ENCODE results near the gene BCL2.

Gene BCL2

DNA sequence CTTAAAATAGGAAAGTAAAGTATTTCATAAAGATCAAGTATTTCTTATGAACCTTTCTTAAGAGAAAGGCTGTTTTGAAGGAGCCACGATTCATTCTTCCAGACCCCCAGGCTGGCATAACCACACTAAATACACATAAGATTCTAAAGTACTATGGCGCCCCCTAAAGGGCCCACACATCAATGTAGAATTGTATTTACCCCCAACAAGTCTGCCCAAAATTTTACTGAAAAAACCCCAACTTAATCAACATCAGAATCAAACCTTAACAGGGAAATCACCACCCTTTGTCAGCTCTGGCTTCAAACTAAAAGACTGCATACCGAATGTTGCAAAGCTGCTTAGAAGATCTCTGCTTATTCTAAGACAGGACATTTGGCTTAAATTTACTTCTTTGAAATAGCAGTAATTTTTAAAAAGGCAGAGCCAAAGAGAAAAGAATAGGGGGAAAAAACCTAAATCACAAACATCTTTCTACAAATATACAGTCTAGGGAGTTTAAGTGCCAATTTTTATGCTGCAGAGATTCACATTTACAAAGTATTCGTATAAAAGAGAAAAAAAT lies 20.4 kb upstream of the BCL2 start:
- H3K36me3 ChIP-seq = peaks cover 78 to 100% (median 87%) of the 10 kb centered on the region in 11 experiments
- no peaks in the 10 kb centered on the region; a peak in 1 of 20 replicates for H3K4me1 ChIP-seq
- no peak overlapping the region for H3K4me3 ChIP-seq
- H3K4me2 ChIP-seq = no peak overlapping the region
- no peak overlapping the region for H3K27ac ChIP-seq
- no peak for TF ChIP-seq Cebpa-rat (IDR thresholded peaks at IDR 0.05)
- no peaks in the 10 kb centered on the region for H3K9me3 ChIP-seq (replicated peaks in 1 of 11)
- no peak overlapping the region for H3K9ac ChIP-seq
- H3K27me3 ChIP-seq = no peaks in the 10 kb centered on the region
- H4K20me1 ChIP-seq = peaks cover 0 to 10% (median 0%) of the 10 kb centered on the region in 11 experiments; a peak in 1 of 22 replicates

DNA sequence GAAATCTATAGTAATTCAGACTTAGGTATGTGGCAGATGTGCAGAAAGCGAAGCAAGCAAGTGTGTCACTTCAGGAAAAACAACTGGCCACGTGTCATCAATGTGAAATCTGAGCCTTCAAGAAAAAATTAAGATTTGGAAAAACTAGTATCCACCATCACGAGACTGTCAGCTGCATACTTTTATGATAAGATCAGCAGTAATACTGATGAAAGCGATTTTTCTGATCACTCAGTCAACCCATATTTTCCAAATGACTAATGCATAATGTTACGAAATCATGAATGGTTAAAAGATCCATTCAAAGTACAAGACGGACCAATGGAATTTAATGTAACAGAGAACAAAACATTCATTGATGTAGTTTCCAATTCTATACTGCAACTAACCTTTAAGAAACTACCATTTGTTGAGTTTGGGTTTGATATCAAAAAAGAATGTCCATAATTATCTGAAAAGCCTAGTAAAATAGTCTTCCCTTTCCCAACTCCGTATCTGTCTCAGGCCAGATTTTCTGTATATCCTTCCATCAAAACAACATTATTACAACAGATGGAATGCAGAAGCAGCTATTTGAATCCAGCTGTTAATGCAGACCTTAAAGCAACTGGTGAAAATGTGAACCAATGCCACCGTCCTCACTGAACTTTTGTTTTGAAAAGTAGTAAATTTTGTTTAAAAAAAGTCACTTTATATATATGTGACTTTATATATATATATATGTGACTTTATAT lies 17.0 kb upstream of the BCL2 start:
- Histone ChIP-seq H4K20me1 (no peaks in the 10 kb centered on the region), H3K4me1 (no peaks in the 10 kb centered on the region), H3K27ac (no peak overlapping the region), H3K9ac (no peak overlapping the region), H3K4me3 (no peak overlapping the region), H3K36me3 (peaks cover 77 to 100% (median 87%) of the 10 kb centered on the region in 11 experiments), H3K9me3 (replicated peaks in 1 of 11) (no peaks in the 10 kb centered on the region), H3K4me2 (no peak overlapping the region), H3K27me3 (no peaks in the 10 kb centered on the region)
- TF ChIP-seq Cebpa-rat (IDR thresholded peaks at IDR 0.05) = peak in 1 of 11 experiments; percentile 38; a peak in 1 of 22 replicates

DNA sequence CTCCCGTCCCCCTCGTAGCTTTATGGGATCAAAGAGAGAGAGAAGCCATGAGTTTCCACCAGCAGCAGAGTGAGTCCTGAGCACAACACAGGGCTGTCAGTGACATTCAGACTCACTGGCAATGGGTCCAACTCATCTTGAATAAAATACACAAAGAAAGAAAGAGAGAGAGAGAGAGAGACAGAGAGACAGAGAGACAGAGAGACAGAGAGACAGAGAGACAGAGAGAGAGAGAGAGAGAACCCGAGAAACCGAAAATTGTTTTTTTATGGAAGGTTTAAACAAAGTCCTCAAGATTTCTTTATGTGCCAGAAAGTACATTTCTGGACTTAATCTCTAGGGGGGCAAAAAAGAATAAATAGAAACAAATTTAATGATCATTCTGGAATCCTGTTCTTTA lies 11.5 kb upstream of the BCL2 start:
- no peaks in the 10 kb centered on the region for H3K27me3 ChIP-seq
- no peaks in the 10 kb centered on the region for H3K9me3 ChIP-seq (replicated peaks in 1 of 11)
- no peaks in the 10 kb centered on the region for H4K20me1 ChIP-seq
- no peak overlapping the region for H3K9ac ChIP-seq
- no peak for TF ChIP-seq Cebpa-rat (IDR thresholded peaks at IDR 0.05)
- H3K4me3 ChIP-seq = no peak overlapping the region
- H3K36me3 ChIP-seq = peaks cover 49 to 72% (median 62%) of the 10 kb centered on the region in 11 experiments
- H3K27ac ChIP-seq = no peak overlapping the region
- H3K4me2 ChIP-seq = no peak overlapping the region
- no peaks in the 10 kb centered on the region for H3K4me1 ChIP-seq

DNA sequence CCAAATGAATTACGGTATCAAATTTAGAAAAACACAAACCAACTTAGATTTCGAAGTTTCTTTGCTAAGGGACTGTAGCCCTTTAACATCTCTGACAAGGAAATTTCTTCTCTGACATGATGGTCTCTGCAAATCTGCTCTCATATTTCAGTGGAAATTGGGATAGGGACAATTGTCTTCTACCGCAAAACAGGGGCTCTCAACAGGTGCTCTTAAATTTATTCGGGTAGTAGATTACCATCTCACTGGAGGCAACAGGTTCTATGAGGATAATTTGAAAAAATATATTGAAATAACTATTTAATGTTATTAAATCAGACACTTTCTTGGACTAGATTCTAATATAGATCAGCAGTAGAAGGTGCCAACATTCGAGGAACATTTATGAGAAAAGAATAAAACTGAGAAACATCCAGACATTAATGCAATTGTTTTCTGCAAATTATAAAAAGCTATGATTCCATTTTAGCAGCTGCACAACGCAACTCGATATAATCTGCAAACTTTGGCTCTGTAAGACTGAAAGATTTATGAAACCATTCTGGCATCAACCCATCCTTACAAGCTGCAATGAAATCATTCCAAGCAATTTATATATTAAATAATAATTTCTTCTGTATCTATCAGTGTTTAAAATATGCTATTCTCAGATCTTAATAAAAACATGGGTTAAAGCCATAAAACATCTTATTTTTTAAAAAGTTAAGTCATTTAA lies 10.0 kb upstream of the BCL2 start:
- H3K36me3 ChIP-seq = peaks cover 34 to 56% (median 48%) of the 10 kb centered on the region in 11 experiments
- no peak overlapping the region for H3K4me3 ChIP-seq
- H4K20me1 ChIP-seq = no peaks in the 10 kb centered on the region
- TF ChIP-seq Cebpa-rat (IDR thresholded peaks at IDR 0.05) = no peak
- no peaks in the 10 kb centered on the region for H3K4me1 ChIP-seq
- no peak overlapping the region for H3K4me2 ChIP-seq
- no peaks in the 10 kb centered on the region for H3K27me3 ChIP-seq
- no peak overlapping the region for H3K27ac ChIP-seq
- H3K9ac ChIP-seq = no peak overlapping the region
- H3K9me3 ChIP-seq (replicated peaks in 1 of 11) = no peaks in the 10 kb centered on the region

DNA sequence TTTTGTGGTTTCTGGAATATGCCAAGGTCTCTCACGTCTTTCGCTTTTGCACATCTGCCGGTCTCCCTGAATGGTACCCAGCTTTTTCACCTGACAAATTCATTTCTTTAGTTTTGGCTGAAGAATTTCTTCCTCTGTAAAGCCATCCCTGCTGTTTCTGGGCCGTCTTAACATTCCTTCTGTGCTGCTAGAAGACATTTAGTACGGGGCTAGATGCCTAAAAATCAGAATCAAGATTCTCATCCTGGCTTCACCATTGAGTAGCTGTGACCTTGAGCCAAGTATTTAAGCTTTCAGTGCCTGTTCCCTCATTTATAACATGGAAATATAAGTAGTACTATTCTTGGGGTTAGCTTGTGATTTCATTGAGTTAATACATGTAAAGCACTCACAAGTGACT lies 6.4 kb upstream of the BCL2 start:
- TF ChIP-seq Cebpa-rat (IDR thresholded peaks at IDR 0.05) = no peak
- Histone ChIP-seq H3K4me1 (peaks cover 19 to 21% (median 20%) of the 10 kb centered on the region in 10 experiments), H3K27me3 (no peaks in the 10 kb centered on the region), H3K4me3 (no peak overlapping the region), H3K4me2 (no peak overlapping the region), H3K9me3 (replicated peaks in 1 of 11) (no peaks in the 10 kb centered on the region), H3K27ac (no peak overlapping the region), H3K9ac (no peak overlapping the region), H4K20me1 (no peaks in the 10 kb centered on the region), H3K36me3 (peaks cover 3 to 21% (median 15%) of the 10 kb centered on the region in 11 experiments; a peak in 21 of 22 replicates)

DNA sequence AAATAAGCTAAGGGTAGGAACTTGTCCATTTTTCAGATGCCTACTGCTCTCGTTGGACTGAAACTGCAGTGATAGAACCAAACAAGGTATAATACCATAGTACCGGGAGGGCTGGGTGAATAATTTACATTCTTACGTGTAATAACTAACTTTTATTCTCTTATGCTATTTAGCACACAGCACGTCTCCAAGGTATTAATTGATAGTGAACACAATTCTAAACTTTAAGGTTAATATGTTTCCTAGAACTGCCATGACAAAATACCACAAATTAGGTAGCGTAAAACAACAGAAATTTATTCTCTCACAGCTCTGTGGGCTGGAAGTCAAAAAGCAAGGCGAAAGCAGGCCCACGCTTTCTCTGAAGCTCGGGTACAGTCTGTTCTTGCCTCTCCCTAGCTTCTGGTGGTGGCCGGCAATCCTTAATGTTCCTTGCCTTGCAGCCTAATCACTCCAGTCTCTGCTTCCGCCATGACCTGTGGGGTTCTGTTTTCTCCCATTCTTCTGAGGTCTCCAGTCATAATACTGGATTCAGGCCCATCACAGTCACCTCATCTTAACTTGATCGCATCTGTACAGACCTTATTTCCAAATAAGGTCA lies 5.6 kb upstream of the BCL2 start:
- no peak overlapping the region for H3K4me2 ChIP-seq
- no peak overlapping the region for H3K27ac ChIP-seq
- H3K27me3 ChIP-seq = no peaks in the 10 kb centered on the region
- H3K4me1 ChIP-seq = peaks cover 22 to 24% (median 24%) of the 10 kb centered on the region in 10 experiments
- no peak overlapping the region for H3K9ac ChIP-seq
- H3K9me3 ChIP-seq (replicated peaks in 1 of 11) = no peaks in the 10 kb centered on the region
- H4K20me1 ChIP-seq = no peaks in the 10 kb centered on the region
- TF ChIP-seq Cebpa-rat (IDR thresholded peaks at IDR 0.05) = no peak
- no peak overlapping the region for H3K4me3 ChIP-seq
- H3K36me3 ChIP-seq = peaks cover 0 to 13% (median 6%) of the 10 kb centered on the region in 11 experiments; a peak in 15 of 22 replicates

DNA sequence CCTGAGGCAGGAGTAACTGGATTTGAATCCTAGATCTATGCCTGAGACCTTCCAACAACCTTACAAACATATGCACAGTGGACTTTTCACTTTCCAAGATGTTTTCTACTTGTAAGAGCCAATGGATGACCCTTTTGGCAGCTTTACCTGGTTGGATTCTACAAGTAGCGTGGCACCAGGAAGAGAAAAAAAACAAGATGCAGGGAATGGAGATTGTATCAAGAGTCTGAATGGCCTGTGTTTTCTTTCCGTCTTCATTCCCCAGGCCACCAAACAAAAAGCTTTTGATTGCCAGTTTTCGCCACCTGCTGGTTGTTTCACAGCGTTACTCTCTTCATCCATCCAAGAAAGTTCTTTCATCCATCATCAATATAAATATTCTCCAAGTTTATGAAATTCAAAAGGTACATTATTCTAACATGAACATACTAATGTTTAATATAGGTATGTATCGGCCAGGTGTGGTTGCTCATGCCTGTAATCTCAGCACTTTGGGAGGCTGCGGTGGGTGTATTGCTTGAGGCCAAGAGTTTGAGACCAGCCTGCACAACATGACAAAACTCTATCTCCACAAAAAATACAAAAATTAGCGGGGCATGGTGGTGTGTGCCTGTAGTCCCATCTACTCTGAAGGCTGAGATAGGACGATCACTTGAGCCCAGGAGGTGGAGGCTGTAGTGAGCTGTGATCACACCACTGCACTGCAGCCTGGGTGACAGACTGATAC lies 3.5 kb upstream of the BCL2 start:
- no peaks in the 10 kb centered on the region for H3K27me3 ChIP-seq

DNA sequence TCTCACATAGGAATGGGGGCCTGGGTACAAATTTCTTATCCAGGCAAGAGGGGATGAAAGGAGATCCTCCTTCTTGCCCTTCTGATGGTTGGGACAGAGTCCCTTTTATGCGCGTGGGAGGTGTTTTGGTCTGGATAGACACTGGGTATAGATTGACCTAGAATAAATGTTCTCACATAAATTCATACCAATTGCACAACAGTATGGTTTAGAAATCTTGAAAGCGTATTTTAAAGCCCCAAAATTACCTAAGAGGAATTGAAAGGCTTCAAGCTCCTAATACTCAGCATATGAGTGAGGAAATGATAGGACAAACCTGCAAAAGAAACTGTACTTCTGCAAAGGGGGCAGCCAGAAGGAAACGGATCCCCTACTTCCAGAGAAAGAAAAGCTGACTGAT lies 2.6 kb upstream of the BCL2 start:
- TF ChIP-seq Cebpa-rat (IDR thresholded peaks at IDR 0.05) = peak in 3 of 11 experiments; percentile 29 to 41 (median 30); a peak in 4 of 22 replicates
- Histone ChIP-seq H4K20me1 (peaks cover 0 to 15% (median 14%) of the 10 kb centered on the region in 11 experiments; a peak in 10 of 22 replicates), H3K36me3 (peaks cover 0 to 8% (median 0%) of the 10 kb centered on the region in 11 experiments; a peak in 2 of 22 replicates), H3K27me3 (no peaks in the 10 kb centered on the region), H3K4me3 (no peak overlapping the region), H3K9ac (peak overlapping the region in 9 of 11 experiments; percentile 42 to 98 (median 94); a peak in 15 of 22 replicates), H3K4me2 (peak overlapping the region; percentile 84 to 96 (median 91)), H3K9me3 (replicated peaks in 1 of 11) (no peaks in the 10 kb centered on the region), H3K27ac (peak overlapping the region in 10 of 11 experiments; percentile 23 to 98 (median 94); a peak in 18 of 22 replicates), H3K4me1 (peaks cover 22 to 32% (median 26%) of the 10 kb centered on the region in 10 experiments)

More for the DNA sequence above, 3.5 kb upstream of the BCL2 start:
- no peaks in the 10 kb centered on the region for H3K9me3 ChIP-seq (replicated peaks in 1 of 11)
- H3K4me1 ChIP-seq = peaks cover 22 to 24% (median 24%) of the 10 kb centered on the region in 10 experiments
- no peaks in the 10 kb centered on the region; a peak in 1 of 22 replicates for H3K36me3 ChIP-seq
- peak overlapping the region; percentile 84 to 96 (median 91) for H3K4me2 ChIP-seq
- no peak for TF ChIP-seq Cebpa-rat (IDR thresholded peaks at IDR 0.05)
- no peak overlapping the region for H3K4me3 ChIP-seq
- peak overlapping the region in 10 of 11 experiments; percentile 23 to 98 (median 94); a peak in 18 of 22 replicates for H3K27ac ChIP-seq
- H4K20me1 ChIP-seq = peaks cover 0 to 7% (median 6%) of the 10 kb centered on the region in 11 experiments; a peak in 8 of 22 replicates
- peak overlapping the region in 9 of 11 experiments; percentile 41 to 98 (median 91); a peak in 15 of 22 replicates for H3K9ac ChIP-seq
